ENCODE data around the gene EPAS1. TPM values are rescaled to one million over a fixed set of nuclear protein-coding genes. Genes with fewer than 3 reads are reported as not detected.

EPAS1 gene
- total and polyA plus RNA-seq, 2 of the 13 experiments (the other 11 are each of a cell fraction or from before 2014, with no cell fraction given), result 47.1 to 182 TPM

- TF ChIP-seq RERE (CRISPR knock-in tag; IDR thresholded peaks at IDR 0.05; ENCODE audit: low read depth) (no peak), ELF3 (CRISPR knock-in tag; IDR thresholded peaks at IDR 0.05) (no peak), TBX2 (CRISPR knock-in tag; IDR thresholded peaks at IDR 0.05; ENCODE audit: borderline replicate concordance) (no peak), ZNF180 (CRISPR knock-in tag; IDR thresholded peaks at IDR 0.05; ENCODE audit: borderline replicate concordance, low read depth) (no peak), SNRNP70 (IDR thresholded peaks at IDR 0.05; ENCODE audit: low read depth, low read length) (no peak), TCF7L2 (IDR thresholded peaks at IDR 0.05; ENCODE audit: low read depth, low read length) (no peak), ZNF407 (CRISPR knock-in tag; IDR thresholded peaks at IDR 0.05; ENCODE audit: not compliant biosample characterization) (no peak), MAFF (IDR thresholded peaks at IDR 0.05; ENCODE audit: low read depth, low read length) (no peak), MTF1 (CRISPR knock-in tag; IDR thresholded peaks at IDR 0.05) (no peak), ZNF781 (CRISPR knock-in tag; IDR thresholded peaks at IDR 0.05; ENCODE audit: borderline replicate concordance, not compliant biosample characterization) (no peak), ERF (CRISPR knock-in tag; IDR thresholded peaks at IDR 0.05) (no peak), ZNF124 (CRISPR knock-in tag; IDR thresholded peaks at IDR 0.05) (no peak)
- TF ChIP-seq, protein P1, sequence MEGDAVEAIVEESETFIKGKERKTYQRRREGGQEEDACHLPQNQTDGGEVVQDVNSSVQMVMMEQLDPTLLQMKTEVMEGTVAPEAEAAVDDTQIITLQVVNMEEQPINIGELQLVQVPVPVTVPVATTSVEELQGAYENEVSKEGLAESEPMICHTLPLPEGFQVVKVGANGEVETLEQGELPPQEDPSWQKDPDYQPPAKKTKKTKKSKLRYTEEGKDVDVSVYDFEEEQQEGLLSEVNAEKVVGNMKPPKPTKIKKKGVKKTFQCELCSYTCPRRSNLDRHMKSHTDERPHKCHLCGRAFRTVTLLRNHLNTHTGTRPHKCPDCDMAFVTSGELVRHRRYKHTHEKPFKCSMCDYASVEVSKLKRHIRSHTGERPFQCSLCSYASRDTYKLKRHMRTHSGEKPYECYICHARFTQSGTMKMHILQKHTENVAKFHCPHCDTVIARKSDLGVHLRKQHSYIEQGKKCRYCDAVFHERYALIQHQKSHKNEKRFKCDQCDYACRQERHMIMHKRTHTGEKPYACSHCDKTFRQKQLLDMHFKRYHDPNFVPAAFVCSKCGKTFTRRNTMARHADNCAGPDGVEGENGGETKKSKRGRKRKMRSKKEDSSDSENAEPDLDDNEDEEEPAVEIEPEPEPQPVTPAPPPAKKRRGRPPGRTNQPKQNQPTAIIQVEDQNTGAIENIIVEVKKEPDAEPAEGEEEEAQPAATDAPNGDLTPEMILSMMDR (CRISPR knock-in tag; IDR thresholded peaks at IDR 0.05), result no peak
These were observed 113.4 kb downstream of the EPAS1 start (continued) for GRCh38 chr2:46410273-46411244.
